Chondrocyte (in vitro differentiated cells): Measurements from ENCODE around the gene MAX. TPM values are rescaled to one million over a fixed set of nuclear protein-coding genes. Genes with fewer than 3 reads are reported as not detected.

ENCODE experiments used
- DNase-seq: peaks from one replicate; pipeline ENCODE4 v3.0.0; 2021; ENCODE audit warnings: mixed read lengths, low spot score
- H3K27ac Mint-ChIP-seq: one replicate; pipeline ENCODE4 v1.8.0; 2021; ENCODE audit warnings: mild to moderate bottlenecking, moderate library complexity, mixed read lengths; ENCODE audit not compliant: unreplicated experiment
- H3K27me3 Mint-ChIP-seq: 2 replicates; pipeline ENCODE4 v1.8.0; 2021; ENCODE audit warnings: low read depth, mixed read lengths
- H3K36me3 Mint-ChIP-seq: 2 replicates; pipeline ENCODE4 v1.8.0; 2021; ENCODE audit warnings: low read depth, mixed read lengths
- H3K4me1 Mint-ChIP-seq: 2 replicates; pipeline ENCODE4 v1.8.0; 2021; ENCODE audit warnings: low read depth, mild to moderate bottlenecking, mixed read lengths
- H3K4me3 Mint-ChIP-seq: one replicate; pipeline ENCODE4 v1.8.0; 2021; ENCODE audit warnings: mild to moderate bottlenecking, moderate library complexity, mixed read lengths; ENCODE audit not compliant: unreplicated experiment
- H3K9me3 Mint-ChIP-seq: 2 replicates; pipeline ENCODE4 v1.8.0; 2021; ENCODE audit warnings: low read depth, mixed read lengths
- CTCF ChIP-seq: fragments of 200-600 bp; sonication (generic); IDR thresholded peaks from 2 replicates; pipeline ENCODE4 v1.5.0; 2021; ENCODE audit warnings: antibody characterized with exemption, mild to moderate bottlenecking, moderate library complexity
- total RNA-seq: library from RNA; stranded (reverse); gene quantifications from 3 replicates; pipeline ENCODE4 v1.2.1, GENCODE V29; 2021

MAX gene
- total RNA-seq, 1 donor from 2014 or later, result 94.1 TPM

- peaks cover 26% of the 10 kb centered on the region for H3K27me3 Mint-ChIP-seq
- H3K9me3 Mint-ChIP-seq, result no peaks in the 10 kb centered on the region
- H3K4me1 Mint-ChIP-seq, result no peaks in the 10 kb centered on the region
- H3K36me3 Mint-ChIP-seq, result no peaks in the 10 kb centered on the region
- TF ChIP-seq CTCF, result no peak
- H3K4me3 Mint-ChIP-seq, result no peak overlapping the region
- no peak for DNase-seq
- no peak overlapping the region for H3K27ac Mint-ChIP-seq
These were observed 40.8 kb upstream of the MAX start for GRCh38 chr14:65142914-65143625.

GRCh38 chr14:65142429-65142828, 40.1 kb upstream of the MAX start:
- Mint-ChIP-seq H3K27ac (no peak overlapping the region), H3K9me3 (no peaks in the 10 kb centered on the region), H3K27me3 (peaks cover 26% of the 10 kb centered on the region), H3K36me3 (no peaks in the 10 kb centered on the region), H3K4me1 (no peaks in the 10 kb centered on the region), H3K4me3 (no peak overlapping the region)
- no peak for TF ChIP-seq CTCF
- no peak for DNase-seq

GRCh38 chr14:65141523-65141922, 39.2 kb upstream of the MAX start:
- no peak for DNase-seq
- Mint-ChIP-seq H3K36me3 (no peaks in the 10 kb centered on the region), H3K27ac (no peak overlapping the region), H3K4me1 (no peaks in the 10 kb centered on the region), H3K9me3 (no peaks in the 10 kb centered on the region), H3K4me3 (no peak overlapping the region), H3K27me3 (peaks cover 26% of the 10 kb centered on the region)
- no peak for TF ChIP-seq CTCF

- Mint-ChIP-seq H3K4me3 (no peak overlapping the region), H3K4me1 (no peaks in the 10 kb centered on the region), H3K27me3 (peaks cover 8% of the 10 kb centered on the region), H3K27ac (no peak overlapping the region), H3K9me3 (no peaks in the 10 kb centered on the region), H3K36me3 (no peaks in the 10 kb centered on the region)
- no peak for TF ChIP-seq CTCF
- no peak for DNase-seq
These were observed 35.5 kb upstream of the MAX start for GRCh38 chr14:65137648-65138307.

DNA sequence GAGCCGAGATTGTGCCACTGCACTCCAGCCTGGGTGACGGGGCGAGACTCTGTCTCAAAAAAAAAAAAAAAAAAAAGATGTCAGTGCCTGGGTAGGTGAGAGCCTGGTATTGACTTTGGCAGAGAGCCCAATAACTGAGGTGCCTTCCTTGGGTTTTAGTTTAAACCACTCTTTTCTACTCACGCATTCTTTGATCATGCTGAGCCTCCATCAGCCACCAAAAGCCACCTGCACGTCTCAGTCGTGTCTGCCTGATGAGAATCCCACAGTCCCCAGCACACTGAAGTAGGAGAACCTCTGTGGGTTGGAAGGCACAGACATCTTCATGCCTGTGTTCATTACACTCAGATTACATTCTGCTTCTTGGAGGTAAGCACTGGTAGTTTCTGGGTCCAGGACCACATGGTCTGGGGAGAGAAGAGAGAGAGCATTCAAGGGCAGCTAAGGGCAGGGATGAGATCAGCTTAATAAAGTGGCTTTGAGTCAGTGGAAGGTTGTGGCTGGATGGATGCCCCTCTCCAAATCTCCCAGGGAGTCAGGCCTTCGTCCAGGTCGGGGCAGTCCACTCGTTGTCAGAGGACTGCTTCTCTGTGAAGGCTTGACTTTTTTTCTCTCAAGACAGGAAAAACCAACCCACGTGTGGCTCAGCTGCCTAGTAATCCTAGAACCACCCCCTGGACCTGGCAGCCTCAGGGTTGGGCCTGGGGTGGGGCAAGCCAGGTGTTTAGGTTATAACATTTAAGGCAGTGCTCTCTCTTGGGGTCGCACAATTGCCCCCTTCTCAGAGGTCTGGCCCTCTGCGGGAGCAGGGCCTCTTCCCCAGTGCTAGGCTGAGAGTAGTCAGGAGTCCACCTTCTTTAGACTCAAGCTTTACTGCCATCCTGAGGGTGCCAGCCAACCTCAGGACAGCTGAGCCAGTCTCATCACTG, 32.6 kb upstream of the MAX start:
- H3K4me3 Mint-ChIP-seq, result no peak overlapping the region
- no peaks in the 10 kb centered on the region for H3K27me3 Mint-ChIP-seq
- H3K27ac Mint-ChIP-seq, result no peak overlapping the region
- no peaks in the 10 kb centered on the region for H3K36me3 Mint-ChIP-seq
- DNase-seq, result no peak
- no peak for TF ChIP-seq CTCF
- no peaks in the 10 kb centered on the region for H3K4me1 Mint-ChIP-seq
- no peaks in the 10 kb centered on the region for H3K9me3 Mint-ChIP-seq
